22Rv1 (cell line): ENCODE results near the gene CMIP.

ENCODE experiments used
- H3K27ac ChIP-seq: fragments of 450-650 bp; 2 replicates; pipeline ENCODE4 v1.5.1; 2017
- CTCF ChIP-seq: fragments of 450-650 bp; IDR thresholded peaks from 2 replicates; pipeline ENCODE4 v1.5.1; 2017; ENCODE audit warnings: mild to moderate bottlenecking
- ZFX ChIP-seq: fragments of 450-650 bp; IDR thresholded peaks from 2 replicates; pipeline ENCODE4 v1.6.1; 2017; ENCODE audit warnings: antibody characterized with exemption, borderline replicate concordance

CMIP gene

GRCh38 chr16:81714583-81714982 is 270.0 kb downstream of the CMIP start:
- TF ChIP-seq ZFX (no peak), CTCF (no peak)
- no peak overlapping the region for H3K27ac ChIP-seq

GRCh38 chr16:81715358-81716196 is 271.0 kb downstream of the CMIP start:
- TF ChIP-seq ZFX (no peak), CTCF (no peak)
- no peak overlapping the region for H3K27ac ChIP-seq

GRCh38 chr16:81716478-81717225 is 272.0 kb downstream of the CMIP start:
- no peak for TF ChIP-seq CTCF
- TF ChIP-seq ZFX, result no peak
- no peak overlapping the region for H3K27ac ChIP-seq

GRCh38 chr16:81717662-81718189 is 273.1 kb downstream of the CMIP start:
- TF ChIP-seq ZFX (no peak), CTCF (no peak)
- H3K27ac ChIP-seq, result no peak overlapping the region

GRCh38 chr16:81718637-81719036 is 274.0 kb downstream of the CMIP start:
- no peak overlapping the region for H3K27ac ChIP-seq
- TF ChIP-seq CTCF, result no peak
- no peak for TF ChIP-seq ZFX

GRCh38 chr16:81719993-81720392 is 275.4 kb downstream of the CMIP start:
- TF ChIP-seq CTCF, result no peak
- no peak for TF ChIP-seq ZFX
- no peak overlapping the region for H3K27ac ChIP-seq
